Natural killer cell (primary cell): ENCODE data around the gene JAGN1. TPM values are rescaled to one million over a fixed set of nuclear protein-coding genes. Genes with fewer than 3 reads are reported as not detected.
A peak's percentile ranks its signal among the peaks of the same experiment; 100 is the strongest.

Source experiments
- ATAC-seq, 3 donors: fragments of 150-1000 bp in 2 of 3; fragments of 200-7000 bp in 1 of 3; cut with Tn5 transposase; 1 replicate in 1 of 3; 2 replicates in 2 of 3; pipeline ENCODE4 v1.10.0; 2021; ENCODE audit warnings: mild to moderate bottlenecking in 2 of 3, moderate library complexity in 2 of 3
- DNase-seq, 2 donors: peaks; one replicate each; pipeline versions ENCODE4 v3.0.0 to v3.0.0-alpha.2; 2013 to 2021; ENCODE audit warnings: mixed read lengths in 1 of 2
- H3K27ac ChIP-seq: one replicate; pipeline ENCODE4 v1.5.1; 2013; ENCODE audit warnings: mild to moderate bottlenecking, low read length
- H3K27me3 ChIP-seq: one replicate; pipeline ENCODE4 v1.6.1; 2013; ENCODE audit warnings: low read length; ENCODE audit not compliant: control insufficient read depth, insufficient read depth
- H3K36me3 ChIP-seq: one replicate; pipeline ENCODE4 v1.6.1; 2013; ENCODE audit warnings: low read length; ENCODE audit not compliant: control insufficient read depth, insufficient read depth
- H3K4me1 ChIP-seq: one replicate; pipeline ENCODE4 v1.6.1; 2013; ENCODE audit warnings: low read length; ENCODE audit not compliant: control insufficient read depth, insufficient read depth
- H3K4me3 ChIP-seq: one replicate; pipeline ENCODE4 v1.5.1; 2013; ENCODE audit warnings: low read length
- H3K9me3 ChIP-seq: one replicate; pipeline ENCODE4 v1.6.1; 2013; ENCODE audit warnings: low read length; ENCODE audit not compliant: control insufficient read depth, insufficient read depth
- H3K27ac Mint-ChIP-seq, 2 donors: one replicate each; pipeline ENCODE4 v1.8.0; 2022; ENCODE audit warnings: mild to moderate bottlenecking in 2 of 2, mixed read lengths in 2 of 2, moderate library complexity in 1 of 2
- H3K27me3 Mint-ChIP-seq, 2 donors: one replicate each; pipeline ENCODE4 v1.8.0; 2022; ENCODE audit warnings: low read depth in 2 of 2, mixed read lengths in 2 of 2
- H3K36me3 Mint-ChIP-seq: one replicate; pipeline ENCODE4 v1.8.0; 2022; ENCODE audit warnings: mixed read lengths
- H3K4me1 Mint-ChIP-seq, 2 donors: one replicate each; pipeline ENCODE4 v1.8.0; 2022; ENCODE audit warnings: mixed read lengths in 2 of 2
- H3K4me3 Mint-ChIP-seq: one replicate; pipeline ENCODE4 v1.8.0; 2022; ENCODE audit warnings: mild to moderate bottlenecking, moderate library complexity, mixed read lengths
- H3K9me3 Mint-ChIP-seq, 2 donors: one replicate each; pipeline ENCODE4 v1.8.0; 2022; ENCODE audit warnings: mixed read lengths in 2 of 2
- WGBS: methylation state at CpG from one replicate; pipeline ENCODE4 v1.1.7; 2013; ENCODE audit warnings: missing lambda C conversion rate; ENCODE audit not compliant: insufficient coverage; 5-methylcytosine and 5-hydroxymethylcytosine counted together
- intact Hi-C: fragments of 100-400 bp; cut with micrococcal nuclease; formaldehyde crosslinking; loops from one replicate; pipeline ENCODE4 v1.14.2; 2022
- total RNA-seq, 4 donors: library from RNA; stranded (reverse); fragments of 120-200 nt in 1 of 4; gene quantifications; one replicate each; pipeline versions ENCODE4 v1.2.3 to v1.2.4, GENCODE V29; 2013 to 2022
- TF ChIP-seq, protein P1 (sequence below): fragments of 200-600 bp; IDR thresholded peaks from one replicate; pipeline ENCODE4 v1.8.0; 2022; ENCODE audit warnings: antibody characterized with exemption

JAGN1 gene
- total RNA-seq, 3 donors from 2014 or later (not counting 1 experiment from before 2014, with no cell fraction given) = 15.4 to 16.6 (median 15.5) TPM

DNA sequence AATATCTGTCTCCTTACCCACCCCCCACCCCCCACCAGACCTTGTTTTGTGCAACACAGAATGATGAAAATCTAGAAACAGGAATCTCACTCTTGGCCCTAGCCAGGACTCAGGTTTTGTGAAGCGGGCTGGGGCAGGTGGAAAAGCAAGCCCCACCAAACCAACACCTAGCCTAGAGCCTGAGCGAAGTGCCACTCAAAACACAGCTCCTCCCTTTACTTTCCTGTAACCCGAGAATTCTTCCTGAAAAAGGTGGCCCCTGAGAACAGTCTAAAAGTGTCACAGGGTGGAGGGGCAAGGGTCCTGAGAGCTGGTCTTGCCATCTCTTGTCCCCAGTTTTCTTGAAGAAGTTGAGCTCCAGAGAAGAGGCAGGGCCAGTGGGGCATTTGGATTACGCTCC lies 29.2 kb upstream of the JAGN1 start:
- Mint-ChIP-seq H3K4me1 (peaks cover 40 to 47% of the 10 kb centered on the region in 2 donors), H3K27ac (peak overlapping the region; percentile 92 to 96), H3K36me3 (no peaks in the 10 kb centered on the region), H3K4me3 (peak overlapping the region; percentile 80), H3K27me3 (no peaks in the 10 kb centered on the region), H3K9me3 (no peaks in the 10 kb centered on the region)
- peak overlapping the region; percentile 88 for H3K27ac ChIP-seq
- intact Hi-C loops = no loop called here
- H3K4me1 ChIP-seq = peaks cover 56% of the 10 kb centered on the region
- ATAC-seq (no peak), DNase-seq (no peak)
- 67% methylated on average over 3 of the region's 4 CpGs for WGBS
- no peaks in the 10 kb centered on the region for H3K27me3 ChIP-seq
- TF ChIP-seq, protein P1, sequence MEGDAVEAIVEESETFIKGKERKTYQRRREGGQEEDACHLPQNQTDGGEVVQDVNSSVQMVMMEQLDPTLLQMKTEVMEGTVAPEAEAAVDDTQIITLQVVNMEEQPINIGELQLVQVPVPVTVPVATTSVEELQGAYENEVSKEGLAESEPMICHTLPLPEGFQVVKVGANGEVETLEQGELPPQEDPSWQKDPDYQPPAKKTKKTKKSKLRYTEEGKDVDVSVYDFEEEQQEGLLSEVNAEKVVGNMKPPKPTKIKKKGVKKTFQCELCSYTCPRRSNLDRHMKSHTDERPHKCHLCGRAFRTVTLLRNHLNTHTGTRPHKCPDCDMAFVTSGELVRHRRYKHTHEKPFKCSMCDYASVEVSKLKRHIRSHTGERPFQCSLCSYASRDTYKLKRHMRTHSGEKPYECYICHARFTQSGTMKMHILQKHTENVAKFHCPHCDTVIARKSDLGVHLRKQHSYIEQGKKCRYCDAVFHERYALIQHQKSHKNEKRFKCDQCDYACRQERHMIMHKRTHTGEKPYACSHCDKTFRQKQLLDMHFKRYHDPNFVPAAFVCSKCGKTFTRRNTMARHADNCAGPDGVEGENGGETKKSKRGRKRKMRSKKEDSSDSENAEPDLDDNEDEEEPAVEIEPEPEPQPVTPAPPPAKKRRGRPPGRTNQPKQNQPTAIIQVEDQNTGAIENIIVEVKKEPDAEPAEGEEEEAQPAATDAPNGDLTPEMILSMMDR = no peak
- no peaks in the 10 kb centered on the region for H3K36me3 ChIP-seq
- H3K4me3 ChIP-seq = no peak overlapping the region
- H3K9me3 ChIP-seq = no peaks in the 10 kb centered on the region

- H3K9me3 ChIP-seq = no peaks in the 10 kb centered on the region
- intact Hi-C loops = no loop called here
- peaks cover 51% of the 10 kb centered on the region for H3K4me1 ChIP-seq
- Mint-ChIP-seq H3K36me3 (no peaks in the 10 kb centered on the region), H3K27ac (peak overlapping the region; percentile 92 to 96), H3K27me3 (no peaks in the 10 kb centered on the region), H3K4me3 (peak overlapping the region; percentile 80), H3K9me3 (no peaks in the 10 kb centered on the region), H3K4me1 (peaks cover 35 to 42% of the 10 kb centered on the region in 2 donors)
- H3K4me3 ChIP-seq = no peak overlapping the region
- DNase-seq = peak in 1 of 2 donors; percentile 31
- TF ChIP-seq, protein P1 = no peak
- peak; percentile 56 to 77 (median 61) for ATAC-seq
- H3K27me3 ChIP-seq = no peaks in the 10 kb centered on the region
- no peaks in the 10 kb centered on the region for H3K36me3 ChIP-seq
- 47% methylated on average over 5 of the region's 5 CpGs for WGBS
- peak overlapping the region; percentile 88 for H3K27ac ChIP-seq
These were observed 28.7 kb upstream of the JAGN1 start for GRCh38 chr3:9861626-9862130.

GRCh38 chr3:9862391-9863057 lies 27.9 kb upstream of the JAGN1 start:
- H3K27ac Mint-ChIP-seq = peak overlapping the region; percentile 92 to 96
- H3K9me3 Mint-ChIP-seq = no peaks in the 10 kb centered on the region
- intact Hi-C loops = no loop called here
- peaks cover 30 to 37% of the 10 kb centered on the region in 2 donors for H3K4me1 Mint-ChIP-seq
- no peak overlapping the region for H3K4me3 ChIP-seq
- H3K4me3 Mint-ChIP-seq = peak overlapping the region; percentile 80
- TF ChIP-seq, protein P1 = no peak
- no peaks in the 10 kb centered on the region for H3K9me3 ChIP-seq
- H3K4me1 ChIP-seq = peaks cover 49% of the 10 kb centered on the region
- ATAC-seq (peak; percentile 65 to 78 (median 75)), DNase-seq (peak; percentile 39 to 54)
- H3K27me3 ChIP-seq = no peaks in the 10 kb centered on the region
- H3K27me3 Mint-ChIP-seq = no peaks in the 10 kb centered on the region
- no peaks in the 10 kb centered on the region for H3K36me3 ChIP-seq
- WGBS = 19% methylated on average over 45 of the region's 45 CpGs
- H3K36me3 Mint-ChIP-seq = no peaks in the 10 kb centered on the region
- H3K27ac ChIP-seq = peak overlapping the region; percentile 88
